Dermis microvascular lymphatic vessel endothelial cell (primary cell): Measurements from ENCODE around the gene IL12A. TPM values are rescaled to one million over a fixed set of nuclear protein-coding genes. Genes with fewer than 3 reads are reported as not detected.

ENCODE experiments used
- DNase-seq, 2 donors: peaks; one replicate each; pipeline versions ENCODE4 v3.0.0 to v3.0.0-alpha.2; 2010; ENCODE audit warnings: low read depth in 2 of 2
- total RNA-seq: library from RNA; depleted of rRNA; stranded (reverse); fragments of >200 nt; gene quantifications from 2 replicates; pipeline ENCODE4 v1.2.1, GENCODE V29; 2014

The IL12A gene
- total RNA-seq, 1 donor from 2014 or later = 0.13 TPM

GRCh38 chr3:160027541-160028195, 39.0 kb downstream of the IL12A start:
- peak in 1 of 2 donors; percentile 46 for DNase-seq

GRCh38 chr3:160035757-160036156, 47.1 kb downstream of the IL12A start:
- DNase-seq = no peak

GRCh38 chr3:160038862-160039562, 50.4 kb downstream of the IL12A start:
- peak in 1 of 2 donors; percentile 11 for DNase-seq

- no peak for DNase-seq
Measured at GRCh38 chr3:160040181-160040580, 51.5 kb downstream of the IL12A start.

GRCh38 chr3:160041465-160041864, 52.8 kb downstream of the IL12A start:
- peak in 1 of 2 donors; percentile 4 for DNase-seq

GRCh38 chr3:160044121-160044520, 55.5 kb downstream of the IL12A start:
- no peak for DNase-seq

Other genes starting within 250 kb of the IL12A start
- 2.7 TPM in 2 replicates for gene SCHIP1, start 149.0 kb upstream of the IL12A start, total RNA-seq
- not detected in 2 replicates for gene C3orf80, start 236.6 kb downstream of the IL12A start, total RNA-seq